ENCODE results near the gene MPC1L.

DNA sequence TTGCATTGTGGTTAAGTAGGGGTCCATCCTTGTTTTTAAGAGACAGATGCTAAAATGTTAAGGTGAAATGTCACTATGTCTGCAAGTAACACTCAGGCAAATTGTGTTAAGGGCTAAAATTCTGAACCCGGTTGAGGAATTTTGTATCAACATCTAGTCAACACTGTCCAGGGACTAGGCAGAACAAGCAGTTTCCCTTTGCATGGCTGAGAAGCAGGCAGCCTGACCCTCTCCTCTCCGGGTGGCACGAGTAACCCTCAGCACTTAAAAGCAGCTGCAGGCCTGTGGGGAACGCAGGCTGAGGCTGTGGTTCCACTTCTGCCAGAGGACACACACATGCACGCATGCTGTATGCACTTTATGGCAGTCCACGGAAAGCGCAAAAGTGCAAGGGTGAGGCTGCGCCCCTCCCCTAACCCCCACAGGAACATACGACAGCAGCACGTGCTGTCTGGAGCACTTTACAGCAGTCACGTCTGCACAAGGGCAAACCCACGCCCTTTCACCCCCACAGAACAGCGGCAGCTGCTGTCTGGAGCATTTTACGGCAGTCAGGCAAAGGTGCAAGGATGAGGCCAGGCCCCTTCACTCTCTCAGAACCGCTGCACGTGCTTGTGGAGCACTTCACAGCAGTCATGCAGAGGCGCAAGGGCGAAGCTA lies 619 bp upstream of the MPC1L start:
- TF ChIP-seq, protein P1, sequence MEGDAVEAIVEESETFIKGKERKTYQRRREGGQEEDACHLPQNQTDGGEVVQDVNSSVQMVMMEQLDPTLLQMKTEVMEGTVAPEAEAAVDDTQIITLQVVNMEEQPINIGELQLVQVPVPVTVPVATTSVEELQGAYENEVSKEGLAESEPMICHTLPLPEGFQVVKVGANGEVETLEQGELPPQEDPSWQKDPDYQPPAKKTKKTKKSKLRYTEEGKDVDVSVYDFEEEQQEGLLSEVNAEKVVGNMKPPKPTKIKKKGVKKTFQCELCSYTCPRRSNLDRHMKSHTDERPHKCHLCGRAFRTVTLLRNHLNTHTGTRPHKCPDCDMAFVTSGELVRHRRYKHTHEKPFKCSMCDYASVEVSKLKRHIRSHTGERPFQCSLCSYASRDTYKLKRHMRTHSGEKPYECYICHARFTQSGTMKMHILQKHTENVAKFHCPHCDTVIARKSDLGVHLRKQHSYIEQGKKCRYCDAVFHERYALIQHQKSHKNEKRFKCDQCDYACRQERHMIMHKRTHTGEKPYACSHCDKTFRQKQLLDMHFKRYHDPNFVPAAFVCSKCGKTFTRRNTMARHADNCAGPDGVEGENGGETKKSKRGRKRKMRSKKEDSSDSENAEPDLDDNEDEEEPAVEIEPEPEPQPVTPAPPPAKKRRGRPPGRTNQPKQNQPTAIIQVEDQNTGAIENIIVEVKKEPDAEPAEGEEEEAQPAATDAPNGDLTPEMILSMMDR (IDR thresholded peaks at IDR 0.05; ENCODE audit: low read length) = no peak
- no peak for TF ChIP-seq EZH2 (IDR thresholded peaks at IDR 0.05; ENCODE audit: borderline replicate concordance, low read length)
